IPS-18c (cell line): ENCODE results near the gene AKR1C2.
"Not testable (repeated sequence)": the region's sequence is repeated elsewhere in the genome, so short reads cannot be mapped to it uniquely, and the experiment has no call there.

Experiments
- H3K4me3 ChIP-seq: 2 replicates; pipeline ENCODE4 v1.7.0; 2013; ENCODE audit warnings: low read depth, mild to moderate bottlenecking, low read length, moderate library complexity; ENCODE audit not compliant: insufficient read depth
- H3K9me3 ChIP-seq: one replicate; pipeline ENCODE4 v1.6.1; 2013; ENCODE audit warnings: mild to moderate bottlenecking, low read length, moderate library complexity; ENCODE audit not compliant: control insufficient read depth, insufficient read depth

The AKR1C2 gene

GRCh38 chr10:5003127-5004029 is at the start of gene AKR1C2:
Gene AKR1C2 (minus strand): TSS chr10:5003857. CDS start chr10:5003835, 22 bp downstream.
- H3K9me3 ChIP-seq, H3K4me3 ChIP-seq: not testable (repeated sequence)

DNA sequence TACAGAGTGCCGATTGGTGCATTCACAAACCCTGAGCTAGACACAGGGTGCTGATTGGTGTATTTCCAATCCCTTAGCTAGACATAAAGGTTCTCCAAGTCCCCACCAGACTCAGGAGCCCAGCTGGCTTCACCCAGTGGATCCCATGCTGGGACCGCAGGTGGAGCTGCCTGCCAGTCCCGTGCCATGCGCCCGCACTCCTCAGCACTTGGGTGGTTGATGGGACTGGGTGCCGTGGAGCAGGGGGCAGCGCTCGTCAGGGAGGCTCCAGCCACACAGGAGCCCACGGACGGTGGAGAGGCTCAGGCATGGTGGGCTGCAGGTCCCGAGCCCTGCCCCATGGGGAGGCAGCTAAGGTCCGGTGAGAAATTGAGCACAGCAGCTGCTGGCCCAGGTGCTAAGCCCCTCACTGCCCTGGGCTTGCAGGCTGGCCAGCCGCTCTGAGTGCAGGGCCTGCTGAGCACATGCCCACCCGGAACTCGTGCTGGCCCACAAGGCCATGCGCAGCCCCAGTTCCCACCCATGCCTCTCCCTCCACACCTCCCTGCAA is 49.4 kb upstream of the AKR1C2 start:
- not testable (repeated sequence) for H3K4me3 ChIP-seq, H3K9me3 ChIP-seq

- H3K9me3 ChIP-seq: peaks cover 3% of the 10 kb centered on the region
Observed at GRCh38 chr10:5047912-5048628, 44.4 kb upstream of the AKR1C2 start.

GRCh38 chr10:5047055-5047454 is 43.4 kb upstream of the AKR1C2 start:
- H3K9me3 ChIP-seq, H3K4me3 ChIP-seq: not testable (repeated sequence)

More at GRCh38 chr10:5047912-5048628, 44.4 kb upstream of the AKR1C2 start:
- H3K4me3 ChIP-seq: no peak overlapping the region

- Histone ChIP-seq H3K9me3 (peaks cover 3% of the 10 kb centered on the region), H3K4me3 (no peak overlapping the region)
Observed at GRCh38 chr10:5046410-5046809, 42.8 kb upstream of the AKR1C2 start.

- Histone ChIP-seq H3K9me3 (peaks cover 3% of the 10 kb centered on the region), H3K4me3 (no peak overlapping the region)
Observed at GRCh38 chr10:5045095-5045494, 41.4 kb upstream of the AKR1C2 start.

DNA sequence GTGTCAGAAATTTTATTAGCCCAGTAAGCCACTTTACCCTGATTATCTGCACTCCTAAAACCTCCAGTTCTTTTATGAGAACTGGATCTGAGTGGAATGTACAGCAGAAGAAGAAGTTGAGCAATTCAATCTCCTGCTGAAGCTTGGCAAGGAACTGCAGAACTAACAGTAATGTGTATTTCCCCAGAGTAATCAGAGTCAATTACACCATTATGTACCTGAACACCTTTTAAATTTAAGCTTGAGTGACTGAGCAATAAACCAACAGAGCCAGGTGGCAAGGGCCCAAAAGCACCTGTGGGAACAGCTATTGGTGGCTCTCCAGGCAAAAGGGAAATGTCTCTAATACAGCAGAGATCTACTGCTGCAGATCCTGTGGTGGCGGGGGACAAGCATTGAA is 40.1 kb upstream of the AKR1C2 start:
- Histone ChIP-seq H3K9me3 (peaks cover 3% of the 10 kb centered on the region), H3K4me3 (no peak overlapping the region)

DNA sequence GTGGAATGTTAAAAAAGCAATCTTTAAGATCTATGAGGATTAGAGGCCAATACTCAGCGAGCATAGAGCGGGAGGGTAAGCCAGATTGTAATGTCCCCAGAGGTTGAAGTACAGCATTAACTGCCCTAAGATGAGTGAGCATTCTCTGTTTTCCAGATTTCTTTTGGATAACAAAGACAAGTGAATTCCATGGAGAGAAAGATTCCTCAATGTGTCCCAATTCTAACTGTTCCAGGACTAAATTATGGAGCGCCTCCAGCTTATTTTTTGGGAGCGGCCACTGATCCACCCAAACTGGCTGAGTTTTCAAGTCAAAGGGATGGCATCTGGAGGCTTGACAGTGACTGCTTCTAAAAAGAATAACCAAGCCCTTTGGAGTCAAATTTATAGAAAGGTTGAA is 39.3 kb upstream of the AKR1C2 start:
- Histone ChIP-seq H3K9me3 (peaks cover 3% of the 10 kb centered on the region), H3K4me3 (no peak overlapping the region)

GRCh38 chr10:5041471-5042023 is 37.9 kb upstream of the AKR1C2 start:
- H3K4me3 ChIP-seq: no peak overlapping the region
- peaks cover 3% of the 10 kb centered on the region for H3K9me3 ChIP-seq

GRCh38 chr10:5040781-5041470 is 37.3 kb upstream of the AKR1C2 start:
- Histone ChIP-seq H3K4me3 (no peak overlapping the region), H3K9me3 (peaks cover 3% of the 10 kb centered on the region)

DNA sequence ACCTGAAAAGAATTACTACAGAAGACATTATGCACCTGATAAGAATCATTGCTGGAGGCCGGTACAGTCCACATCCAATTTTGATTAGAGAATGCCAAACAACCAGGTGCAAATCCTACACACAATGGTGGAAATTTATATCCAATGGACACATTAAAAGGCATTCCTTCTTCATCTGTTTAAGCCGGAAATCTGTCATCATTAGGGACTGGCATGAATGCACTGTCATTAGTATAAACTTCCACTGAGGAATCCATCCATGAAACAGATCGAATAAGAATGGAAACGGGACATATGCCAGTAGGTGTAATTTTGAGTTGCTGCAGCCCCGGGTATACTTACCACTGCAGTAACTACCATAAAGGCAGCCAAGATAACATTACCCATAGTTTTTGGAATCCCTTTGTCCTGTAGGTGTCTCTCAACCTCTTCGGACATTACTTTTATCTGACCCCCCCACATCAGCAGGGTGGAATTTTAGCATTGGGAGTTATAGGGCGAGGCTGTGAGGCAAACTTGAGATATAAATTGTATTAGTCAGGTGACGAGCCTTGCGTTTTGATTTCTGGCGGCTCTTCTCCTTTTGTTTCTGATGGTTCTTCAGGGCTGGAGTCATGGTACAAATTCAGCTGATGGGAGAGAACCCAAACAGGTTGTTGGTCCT is 36.5 kb upstream of the AKR1C2 start:
- Histone ChIP-seq H3K9me3 (peaks cover 4% of the 10 kb centered on the region), H3K4me3 (no peak overlapping the region)

- Histone ChIP-seq H3K4me3 (no peak overlapping the region), H3K9me3 (peaks cover 5% of the 10 kb centered on the region)
Observed at GRCh38 chr10:5038733-5039132, 35.1 kb upstream of the AKR1C2 start.

DNA sequence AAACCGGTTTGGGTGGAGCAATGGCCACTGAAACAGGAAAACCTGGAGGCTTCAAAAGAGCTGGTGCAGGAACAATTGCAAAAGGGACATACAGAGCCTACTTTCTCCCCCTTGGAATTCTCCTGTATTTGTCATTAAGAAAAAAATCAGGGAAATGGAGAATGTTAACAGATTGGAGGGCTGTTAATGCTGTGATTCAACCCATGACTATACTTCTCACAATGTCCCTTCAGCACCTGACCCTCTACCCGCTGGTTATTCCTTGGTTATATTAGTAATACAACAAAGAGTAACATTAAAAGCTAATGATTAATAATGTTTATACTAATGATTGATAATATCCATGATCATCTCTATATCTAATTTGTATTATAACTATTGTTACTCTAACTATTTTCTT is 34.4 kb upstream of the AKR1C2 start:
- Histone ChIP-seq H3K9me3 (peaks cover 2% of the 10 kb centered on the region), H3K4me3 (no peak overlapping the region)

DNA sequence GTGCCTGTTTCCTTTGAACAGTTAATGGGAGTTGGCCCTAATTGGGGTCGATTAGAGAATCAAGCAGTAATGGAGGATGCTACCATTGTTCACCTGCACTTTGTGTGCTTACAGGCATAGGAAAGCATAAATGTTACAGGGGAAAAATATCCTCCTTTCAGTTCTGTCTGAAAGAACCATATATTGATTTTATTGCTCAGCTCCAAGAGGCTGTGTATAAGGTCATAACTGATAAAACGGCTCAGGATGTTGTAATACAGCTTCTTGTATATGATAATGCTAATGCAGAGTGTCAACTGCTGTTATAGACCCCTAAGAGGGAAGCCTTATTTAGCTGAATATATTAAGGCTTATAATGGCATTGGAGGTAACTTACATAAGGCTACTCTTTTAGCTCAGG is 32.9 kb upstream of the AKR1C2 start:
- H3K4me3 ChIP-seq: no peak overlapping the region
- H3K9me3 ChIP-seq: peaks cover 4% of the 10 kb centered on the region

- no peak overlapping the region for H3K4me3 ChIP-seq
- H3K9me3 ChIP-seq: peaks cover 4% of the 10 kb centered on the region
Observed at GRCh38 chr10:5035356-5035755, 31.7 kb upstream of the AKR1C2 start.

GRCh38 chr10:5034588-5034987 is 30.9 kb upstream of the AKR1C2 start:
- peaks cover 4% of the 10 kb centered on the region for H3K9me3 ChIP-seq

More at GRCh38 chr10:5034588-5034987, 30.9 kb upstream of the AKR1C2 start:
- H3K4me3 ChIP-seq: no peak overlapping the region
